Measurements from ENCODE around the gene UNC5C. TPM values are rescaled to one million over a fixed set of nuclear protein-coding genes. Genes with fewer than 3 reads are reported as not detected.

UNC5C gene
- total RNA-seq, 1 donor from 2014 or later = 0.39 TPM

DNA sequence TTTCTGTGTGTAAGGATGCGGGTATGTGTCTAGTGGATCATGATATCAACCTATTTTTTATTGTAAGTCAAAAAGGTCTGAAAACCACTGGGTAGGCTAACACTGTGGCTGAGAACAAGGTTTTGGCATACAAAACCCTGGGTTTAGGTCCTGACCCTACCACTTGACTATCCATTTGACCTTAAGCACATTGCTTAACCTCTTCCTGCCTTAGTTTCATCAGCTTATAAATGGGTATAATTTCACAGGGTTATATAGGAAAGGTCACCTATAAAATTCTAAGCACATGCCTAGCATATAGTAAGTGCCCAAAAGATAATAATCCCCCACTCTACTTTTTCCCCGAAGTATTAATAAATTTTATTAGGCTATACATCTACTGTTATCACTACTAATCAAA is 263.0 kb downstream of the UNC5C start:
- no peaks in the 10 kb centered on the region for H3K9me3 ChIP-seq (ENCODE audit: low read depth)
- H3K4me1 Mint-ChIP-seq = no peaks in the 10 kb centered on the region

DNA sequence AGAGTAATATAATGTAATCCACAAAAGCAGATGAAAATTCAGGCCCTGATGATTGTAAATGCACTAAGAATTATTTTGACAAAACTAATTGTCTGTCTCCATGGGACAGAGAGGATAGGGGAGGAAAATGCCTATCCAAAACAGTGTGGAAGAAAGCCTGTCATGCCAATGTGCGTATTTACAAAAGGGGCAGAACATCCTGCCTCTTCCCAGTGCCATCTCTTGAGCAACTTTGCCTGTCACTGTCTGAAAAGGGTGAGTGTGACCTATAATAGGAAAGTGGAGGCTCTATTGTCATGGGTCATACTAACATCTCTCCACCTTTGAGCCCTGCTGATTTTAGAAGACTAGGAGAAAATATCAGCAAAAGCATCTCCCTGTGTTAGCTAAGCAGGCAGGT is 264.1 kb downstream of the UNC5C start:
- Histone ChIP-seq H3K9ac (no peak overlapping the region), H3K9me3 (ENCODE audit: low read depth) (no peaks in the 10 kb centered on the region), H3K4me3 (no peak overlapping the region), H4K20me1 (ENCODE audit: low read depth) (no peaks in the 10 kb centered on the region), H3K27me3 (no peaks in the 10 kb centered on the region), H2AFZ (replicated peaks) (peak overlapping the region; percentile 21), H3K4me1 (no peaks in the 10 kb centered on the region), H3K27ac (no peak overlapping the region), H3K4me2 (no peak overlapping the region), H3K36me3 (no peaks in the 10 kb centered on the region), H3F3A (ENCODE audit: low read depth) (no peaks in the 10 kb centered on the region), H3K79me2 (ENCODE audit: low read depth) (no peaks in the 10 kb centered on the region)
- DNase-seq (ENCODE audit: low spot score) = no peak
- H3K27me3 Mint-ChIP-seq (ENCODE audit: insufficient read depth, low read depth) = no peaks in the 10 kb centered on the region
- H3K4me3 Mint-ChIP-seq = no peak overlapping the region
- TF ChIP-seq, protein P1, sequence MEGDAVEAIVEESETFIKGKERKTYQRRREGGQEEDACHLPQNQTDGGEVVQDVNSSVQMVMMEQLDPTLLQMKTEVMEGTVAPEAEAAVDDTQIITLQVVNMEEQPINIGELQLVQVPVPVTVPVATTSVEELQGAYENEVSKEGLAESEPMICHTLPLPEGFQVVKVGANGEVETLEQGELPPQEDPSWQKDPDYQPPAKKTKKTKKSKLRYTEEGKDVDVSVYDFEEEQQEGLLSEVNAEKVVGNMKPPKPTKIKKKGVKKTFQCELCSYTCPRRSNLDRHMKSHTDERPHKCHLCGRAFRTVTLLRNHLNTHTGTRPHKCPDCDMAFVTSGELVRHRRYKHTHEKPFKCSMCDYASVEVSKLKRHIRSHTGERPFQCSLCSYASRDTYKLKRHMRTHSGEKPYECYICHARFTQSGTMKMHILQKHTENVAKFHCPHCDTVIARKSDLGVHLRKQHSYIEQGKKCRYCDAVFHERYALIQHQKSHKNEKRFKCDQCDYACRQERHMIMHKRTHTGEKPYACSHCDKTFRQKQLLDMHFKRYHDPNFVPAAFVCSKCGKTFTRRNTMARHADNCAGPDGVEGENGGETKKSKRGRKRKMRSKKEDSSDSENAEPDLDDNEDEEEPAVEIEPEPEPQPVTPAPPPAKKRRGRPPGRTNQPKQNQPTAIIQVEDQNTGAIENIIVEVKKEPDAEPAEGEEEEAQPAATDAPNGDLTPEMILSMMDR (IDR thresholded peaks at IDR 0.05) = no peak
- TF ChIP-seq EZH2phosphoT487 (IDR thresholded peaks at IDR 0.05) (no peak), EZH2 (IDR thresholded peaks at IDR 0.05) (no peak)
- H3K4me1 Mint-ChIP-seq = no peaks in the 10 kb centered on the region
- peaks cover 32% of the 10 kb centered on the region for H3K36me3 Mint-ChIP-seq
- peaks cover 12% of the 10 kb centered on the region for H3K9me3 Mint-ChIP-seq
- no peak overlapping the region for H3K27ac Mint-ChIP-seq

More for the DNA sequence above, 263.0 kb downstream of the UNC5C start:
- Mint-ChIP-seq H3K27ac (no peak overlapping the region), H3K9me3 (peaks cover 11% of the 10 kb centered on the region), H3K36me3 (peaks cover 26% of the 10 kb centered on the region), H3K27me3 (ENCODE audit: insufficient read depth, low read depth) (no peaks in the 10 kb centered on the region), H3K4me3 (no peak overlapping the region)
- no peak overlapping the region for H3K9ac ChIP-seq
- no peak overlapping the region for H3K4me2 ChIP-seq
- DNase-seq (ENCODE audit: low spot score) = no peak
- no peaks in the 10 kb centered on the region for H3K4me1 ChIP-seq
- H3K36me3 ChIP-seq = no peaks in the 10 kb centered on the region
- no peaks in the 10 kb centered on the region for H3K79me2 ChIP-seq (ENCODE audit: low read depth)
- H3K4me3 ChIP-seq = no peak overlapping the region
- TF ChIP-seq, protein P1 (IDR thresholded peaks at IDR 0.05) = no peak
- no peak for TF ChIP-seq EZH2phosphoT487 (IDR thresholded peaks at IDR 0.05)
- no peaks in the 10 kb centered on the region for H3K27me3 ChIP-seq
- no peak overlapping the region for H2AFZ ChIP-seq (replicated peaks)
- H3F3A ChIP-seq (ENCODE audit: low read depth) = no peaks in the 10 kb centered on the region
- H4K20me1 ChIP-seq (ENCODE audit: low read depth) = no peaks in the 10 kb centered on the region
- no peak overlapping the region for H3K27ac ChIP-seq

DNA sequence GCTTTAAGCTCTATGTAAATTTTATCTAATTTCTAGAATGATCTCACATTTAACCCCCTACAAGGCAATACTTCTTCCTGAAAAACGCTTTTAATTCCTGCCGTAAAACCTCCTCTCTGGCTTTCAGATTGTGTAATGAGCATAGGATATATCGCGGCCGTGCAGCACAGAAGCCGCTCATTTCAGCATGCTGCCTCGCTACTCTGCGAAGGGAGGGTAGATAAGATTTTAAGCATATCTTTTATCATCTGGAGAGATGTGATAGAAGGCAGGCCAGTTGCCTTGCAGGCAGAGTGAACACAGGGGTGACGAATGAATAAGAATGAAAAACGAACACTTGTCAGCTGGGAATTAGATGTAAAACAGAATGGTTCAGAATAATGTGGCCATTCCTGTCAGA is 265.5 kb downstream of the UNC5C start:
- Histone ChIP-seq H3K4me3 (no peak overlapping the region), H3K79me2 (ENCODE audit: low read depth) (no peaks in the 10 kb centered on the region), H4K20me1 (ENCODE audit: low read depth) (no peaks in the 10 kb centered on the region), H3K9me3 (ENCODE audit: low read depth) (no peaks in the 10 kb centered on the region), H3K27ac (no peak overlapping the region), H3K4me2 (no peak overlapping the region), H2AFZ (replicated peaks) (no peak overlapping the region), H3K36me3 (no peaks in the 10 kb centered on the region), H3F3A (ENCODE audit: low read depth) (no peaks in the 10 kb centered on the region), H3K4me1 (no peaks in the 10 kb centered on the region), H3K27me3 (no peaks in the 10 kb centered on the region), H3K9ac (no peak overlapping the region)
- Mint-ChIP-seq H3K27me3 (ENCODE audit: insufficient read depth, low read depth) (no peaks in the 10 kb centered on the region), H3K27ac (peak overlapping the region; percentile 22), H3K36me3 (peaks cover 25% of the 10 kb centered on the region), H3K4me3 (no peak overlapping the region), H3K4me1 (no peaks in the 10 kb centered on the region), H3K9me3 (peaks cover 7% of the 10 kb centered on the region)
- TF ChIP-seq, protein P1 (IDR thresholded peaks at IDR 0.05) = no peak
- TF ChIP-seq EZH2phosphoT487 (IDR thresholded peaks at IDR 0.05) (no peak), EZH2 (IDR thresholded peaks at IDR 0.05) (no peak)
- no peak for DNase-seq (ENCODE audit: low spot score)

All from neural progenitor cell (in vitro differentiated cells).